Testis (tissue), 3 donors: Measurements from ENCODE around the gene SEC24B. TPM values are rescaled to one million over a fixed set of nuclear protein-coding genes. Genes with fewer than 3 reads are reported as not detected.

Experiments used
- DNase-seq: peaks from one replicate; pipeline ENCODE4 v3.0.0-alpha.2; 2019
- H3K27ac ChIP-seq, 2 donors: fragments of 200-600 bp; sonication (generic); one replicate each; pipeline ENCODE4 v1.5.1; 2019
- H3K27me3 ChIP-seq: fragments of 200-600 bp; sonication (generic); one replicate; pipeline ENCODE4 v1.5.1; 2019
- H3K36me3 ChIP-seq: fragments of 200-600 bp; sonication (generic); one replicate; pipeline ENCODE4 v1.5.1; 2017; ENCODE audit warnings: low read depth; ENCODE audit errors: missing control alignments
- H3K4me1 ChIP-seq: fragments of 200-600 bp; sonication (generic); one replicate; pipeline ENCODE4 v1.5.1; 2019
- H3K4me3 ChIP-seq, 2 donors: fragments of 200-600 bp; sonication (generic); one replicate each; pipeline ENCODE4 v1.5.1; 2017 to 2019
- H3K9me3 ChIP-seq: fragments of 200-600 bp; sonication (generic); one replicate; pipeline ENCODE4 v1.5.1; 2017
- POLR2A ChIP-seq: fragments of 450-650 bp; IDR thresholded peaks from one replicate; pipeline ENCODE4 v1.6.1; 2017; ENCODE audit warnings: antibody characterized with exemption, mild to moderate bottlenecking, moderate library complexity
- WGBS, 2 donors: methylation state at CpG; one replicate each; pipeline ENCODE4 v1.1.5; 2018; 5-methylcytosine and 5-hydroxymethylcytosine counted together
- intact Hi-C: fragments of 100-400 bp; cut with DNase I; formaldehyde crosslinking; loops from one replicate; pipeline ENCODE4 v1.15.1; 2023; ENCODE audit warnings: low total_unique reads
- polyA plus RNA-seq: library from polyadenylated mRNA; stranded (reverse); fragments of 350-450 nt; fragmentation: Illumina TruSeq; extraction: RNeasy Lipid Tissue Mini Kit (QIAGEN cat#74804); gene quantifications from one replicate; pipeline ENCODE4 v1.2.3, GENCODE V29; 2014; ENCODE audit warnings: low read depth, low replicate concordance; ENCODE audit not compliant: insufficient read depth
- total RNA-seq, 2 donors: library from RNA; depleted of rRNA; stranded (reverse); fragments of >200 nt; gene quantifications; one replicate each; pipeline ENCODE4 v1.2.3, GENCODE V29; 2016
- TF ChIP-seq, protein P1 (sequence below), 3 experiments: fragments of 450-650 bp in 2 of 3; fragments of 200-600 bp in 1 of 3; sonication (generic) in 1 of 3; IDR thresholded peaks; one replicate each; pipeline ENCODE4 v1.5.1; 2016 to 2019; ENCODE audit warnings: antibody characterized with exemption in 3 of 3, mild to moderate bottlenecking in 2 of 3, moderate library complexity in 1 of 3

SEC24B gene
- total and polyA plus RNA-seq, 3 donors from 2014 or later = 22.7 to 38.6 (median 36.0) TPM

- no peaks in the 10 kb centered on the region for H3K4me1 ChIP-seq
- TF ChIP-seq, protein P1, sequence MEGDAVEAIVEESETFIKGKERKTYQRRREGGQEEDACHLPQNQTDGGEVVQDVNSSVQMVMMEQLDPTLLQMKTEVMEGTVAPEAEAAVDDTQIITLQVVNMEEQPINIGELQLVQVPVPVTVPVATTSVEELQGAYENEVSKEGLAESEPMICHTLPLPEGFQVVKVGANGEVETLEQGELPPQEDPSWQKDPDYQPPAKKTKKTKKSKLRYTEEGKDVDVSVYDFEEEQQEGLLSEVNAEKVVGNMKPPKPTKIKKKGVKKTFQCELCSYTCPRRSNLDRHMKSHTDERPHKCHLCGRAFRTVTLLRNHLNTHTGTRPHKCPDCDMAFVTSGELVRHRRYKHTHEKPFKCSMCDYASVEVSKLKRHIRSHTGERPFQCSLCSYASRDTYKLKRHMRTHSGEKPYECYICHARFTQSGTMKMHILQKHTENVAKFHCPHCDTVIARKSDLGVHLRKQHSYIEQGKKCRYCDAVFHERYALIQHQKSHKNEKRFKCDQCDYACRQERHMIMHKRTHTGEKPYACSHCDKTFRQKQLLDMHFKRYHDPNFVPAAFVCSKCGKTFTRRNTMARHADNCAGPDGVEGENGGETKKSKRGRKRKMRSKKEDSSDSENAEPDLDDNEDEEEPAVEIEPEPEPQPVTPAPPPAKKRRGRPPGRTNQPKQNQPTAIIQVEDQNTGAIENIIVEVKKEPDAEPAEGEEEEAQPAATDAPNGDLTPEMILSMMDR (IDR thresholded peaks at IDR 0.05) = no peak
- no peak for TF ChIP-seq POLR2A
- H3K27me3 ChIP-seq = no peaks in the 10 kb centered on the region
- no peak overlapping the region for H3K27ac ChIP-seq
- intact Hi-C loops = no loop called here
- no peaks in the 10 kb centered on the region for H3K9me3 ChIP-seq
- DNase-seq = no peak
- H3K4me3 ChIP-seq = no peak overlapping the region
- H3K36me3 ChIP-seq = no peaks in the 10 kb centered on the region
These were observed 98.6 kb downstream of the SEC24B start for GRCh38 chr4:109532182-109532581.

GRCh38 chr4:109545401-109545800 is 111.8 kb downstream of the SEC24B start:
- H3K27ac ChIP-seq = no peak overlapping the region
- intact Hi-C loops = no loop called here
- no peaks in the 10 kb centered on the region for H3K4me1 ChIP-seq
- TF ChIP-seq, protein P1 (IDR thresholded peaks at IDR 0.05) = no peak
- no peak for TF ChIP-seq POLR2A
- H3K27me3 ChIP-seq = no peaks in the 10 kb centered on the region
- no peak overlapping the region for H3K4me3 ChIP-seq
- no peaks in the 10 kb centered on the region for H3K9me3 ChIP-seq
- 94 to 98% methylated on average over 1 of the region's 1 CpG for WGBS, 2 donors
- no peaks in the 10 kb centered on the region for H3K36me3 ChIP-seq
- DNase-seq = no peak

DNA sequence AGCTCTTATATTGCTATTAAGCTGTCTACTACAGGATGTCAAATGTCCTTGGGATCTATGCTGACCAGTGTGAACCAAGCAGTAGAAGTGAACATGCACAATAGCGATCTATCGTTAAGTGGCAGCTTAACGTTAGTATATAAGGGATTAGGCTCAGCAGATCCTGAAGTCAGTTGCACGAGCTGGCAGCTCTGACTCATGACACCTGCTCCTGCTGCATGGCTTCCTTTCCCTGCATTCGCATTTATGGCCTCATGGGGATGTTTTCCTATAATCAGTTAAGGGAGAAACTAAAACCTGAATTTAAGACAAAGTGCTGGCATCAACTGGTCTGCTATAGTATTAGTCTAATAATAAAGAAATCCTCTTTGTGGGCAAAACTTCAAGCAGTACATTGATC is 113.8 kb downstream of the SEC24B start:
- Histone ChIP-seq H3K4me1 (no peaks in the 10 kb centered on the region), H3K9me3 (no peaks in the 10 kb centered on the region), H3K27me3 (no peaks in the 10 kb centered on the region), H3K4me3 (no peak overlapping the region), H3K36me3 (no peaks in the 10 kb centered on the region), H3K27ac (no peak overlapping the region)
- TF ChIP-seq POLR2A = no peak
- TF ChIP-seq, protein P1 (IDR thresholded peaks at IDR 0.05) = no peak
- no peak for DNase-seq
- WGBS, 2 donors = 79 to 92% methylated on average over 5 of the region's 5 CpGs
- intact Hi-C loops = no loop called here

GRCh38 chr4:109548655-109549054 is 115.0 kb downstream of the SEC24B start:
- H3K4me3 ChIP-seq = no peak overlapping the region
- no peak overlapping the region for H3K27ac ChIP-seq
- no peaks in the 10 kb centered on the region for H3K36me3 ChIP-seq
- H3K9me3 ChIP-seq = no peaks in the 10 kb centered on the region
- WGBS, 2 donors = 72 to 86% methylated on average over 2 of the region's 2 CpGs
- H3K4me1 ChIP-seq = no peaks in the 10 kb centered on the region
- H3K27me3 ChIP-seq = no peaks in the 10 kb centered on the region
- TF ChIP-seq, protein P1 (IDR thresholded peaks at IDR 0.05) = no peak
- TF ChIP-seq POLR2A = no peak
- intact Hi-C loops = no loop called here
- DNase-seq = no peak

DNA sequence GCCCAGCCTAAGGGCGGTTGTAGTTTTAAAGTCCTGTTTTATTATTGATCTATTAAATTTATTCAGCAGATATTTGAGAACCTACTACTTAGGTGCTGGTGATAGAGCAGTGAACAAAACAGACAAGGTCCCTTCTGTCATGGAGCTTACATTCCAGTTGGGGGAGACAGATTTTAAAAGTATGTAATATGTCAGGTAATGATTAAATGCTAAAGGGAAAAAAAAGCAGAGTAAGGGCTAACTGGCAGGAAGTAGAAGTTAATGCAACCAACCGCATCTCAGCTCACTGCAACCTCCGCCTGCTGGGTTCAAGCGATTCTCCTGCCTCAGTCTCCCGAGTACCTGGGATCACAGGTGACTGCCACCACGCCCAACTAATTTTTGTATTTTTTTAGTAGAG is 118.6 kb downstream of the SEC24B start:
- H3K9me3 ChIP-seq = no peaks in the 10 kb centered on the region
- no peak overlapping the region for H3K27ac ChIP-seq
- no peak for TF ChIP-seq POLR2A
- TF ChIP-seq, protein P1 (IDR thresholded peaks at IDR 0.05) = no peak
- no peak for DNase-seq
- no peaks in the 10 kb centered on the region for H3K36me3 ChIP-seq
- 92 to 98% methylated on average over 6 of the region's 6 CpGs for WGBS, 2 donors
- H3K27me3 ChIP-seq = no peaks in the 10 kb centered on the region
- no peaks in the 10 kb centered on the region for H3K4me1 ChIP-seq
- no peak overlapping the region for H3K4me3 ChIP-seq
- intact Hi-C loops = loop anchor here (10.0 kb wide), 1 partner anchor 117 kb away; the partner anchor contains the start of gene SEC24B
